H1 (cell line): ENCODE results near the gene REXO5. TPM values are rescaled to one million over a fixed set of nuclear protein-coding genes. Genes with fewer than 3 reads are reported as not detected.

ENCODE experiments used
- CTCF ChIA-PET: fragments of 300-600 bp; sonication (Branson Sonifier 250); formaldehyde crosslinking; loops from one replicate; lab custom pipeline; 2021; ENCODE audit not compliant: partially characterized antibody; lab: Charles Lee
- POLR2A ChIA-PET: fragments of 300-600 bp; sonication (Branson Sonifier 250); formaldehyde crosslinking; loops from one replicate; lab custom pipeline; 2021; ENCODE audit warnings: inconsistent platforms; ENCODE audit not compliant: partially characterized antibody; lab: Charles Lee
- DNase-seq, 2 experiments: peaks; one replicate each; pipeline versions ENCODE4 v3.0.0 to v3.0.0-alpha.2; 2010 to 2022; ENCODE audit warnings: low spot score in 2 of 2, low read depth in 1 of 2, mixed read lengths in 1 of 2
- FAIRE-seq: peaks from 2 replicates; lab custom pipeline; 2011; peaks lifted over from hg19 to GRCh38; lab: Jason Lieb, UNC
- H2AFZ ChIP-seq: 2 replicates; pipeline ENCODE4 v1.8.1; 2012; ENCODE audit warnings: low read length, inconsistent platforms
- H2AK5ac ChIP-seq: 2 replicates; pipeline ENCODE4 v1.6.1; 2013; ENCODE audit warnings: low read depth, low read length
- H2BK120ac ChIP-seq: replicated peaks from 2 replicates; pipeline ENCODE3; 2013; ENCODE audit warnings: low read depth, low read length, inconsistent platforms
- H2BK12ac ChIP-seq: 2 replicates; pipeline ENCODE4 v1.6.1; 2013; ENCODE audit warnings: low read depth, low read length
- H2BK15ac ChIP-seq: 2 replicates; pipeline ENCODE4 v1.6.1; 2013; ENCODE audit warnings: low read length
- H2BK20ac ChIP-seq: 2 replicates; pipeline ENCODE4 v1.6.1; 2013; ENCODE audit warnings: low read length
- H2BK5ac ChIP-seq: 2 replicates; pipeline ENCODE4 v1.6.1; 2013; ENCODE audit warnings: low read depth, low read length
- H3K14ac ChIP-seq: 2 replicates; pipeline ENCODE4 v1.6.1; 2013; ENCODE audit warnings: inconsistent platforms; ENCODE audit not compliant: insufficient read length
- H3K18ac ChIP-seq: 2 replicates; pipeline ENCODE4 v1.6.1; 2013; ENCODE audit warnings: low read length; ENCODE audit errors: extremely low read depth
- H3K23ac ChIP-seq: 2 replicates; pipeline ENCODE4 v1.6.1; 2013; ENCODE audit warnings: inconsistent platforms; ENCODE audit not compliant: insufficient read length
- H3K23me2 ChIP-seq: 2 replicates; pipeline ENCODE4 v1.6.1; 2013; ENCODE audit warnings: low read depth, low read length
- H3K27ac ChIP-seq: 2 replicates; pipeline ENCODE4 v1.6.1; 2011; ENCODE audit warnings: low read depth, low read length, inconsistent platforms
- H3K27me3 ChIP-seq, 4 experiments: replicated peaks in 1 of 4; 1 replicate in 1 of 4; 2 replicates in 3 of 4; pipeline versions ENCODE4 v1.6.1 to v1.8.1; 2011 to 2013; ENCODE audit warnings: low read length in 3 of 4, mild to moderate bottlenecking in 3 of 4, inconsistent platforms in 2 of 4, mixed read lengths in 2 of 4, moderate library complexity in 1 of 4; ENCODE audit not compliant: control insufficient read depth in 3 of 4, insufficient read depth in 3 of 4; ENCODE audit errors: extremely low read depth in 1 of 4
- H3K36me3 ChIP-seq, 4 experiments: 2 replicates each; pipeline versions ENCODE4 v1.6.1 to v1.8.1; 2011 to 2013; ENCODE audit warnings: mild to moderate bottlenecking in 4 of 4, low read length in 3 of 4, moderate library complexity in 2 of 4, control low read depth in 1 of 4, inconsistent platforms in 1 of 4; ENCODE audit not compliant: insufficient read depth in 4 of 4, control insufficient read depth in 2 of 4
- H3K4ac ChIP-seq: replicated peaks from 2 replicates; pipeline ENCODE3; 2013; ENCODE audit warnings: low read length, low read depth, mixed read lengths, inconsistent platforms; ENCODE audit not compliant: insufficient read length
- H3K4me1 ChIP-seq, 4 experiments: replicated peaks in 1 of 4; 1 replicate in 1 of 4; 2 replicates in 3 of 4; pipeline versions ENCODE4 v1.6.1 to v1.8.1; 2011 to 2013; ENCODE audit warnings: low read length in 3 of 4, inconsistent platforms in 2 of 4, mixed read lengths in 1 of 4; ENCODE audit not compliant: insufficient read depth in 4 of 4, control insufficient read depth in 3 of 4
- H3K4me2 ChIP-seq, 2 experiments: 2 replicates each; pipeline versions ENCODE4 v1.6.1 to v1.8.1; 2011 to 2013; ENCODE audit warnings: low read depth in 2 of 2, low read length in 2 of 2, control low read depth in 1 of 2, inconsistent platforms in 1 of 2, mild to moderate bottlenecking in 1 of 2; ENCODE audit not compliant: insufficient read depth in 1 of 2
- H3K4me3 ChIP-seq, 4 experiments: fragments of 200-600, 300-600 bp in 1 of 4; sonication (generic), shearing (Covaris generic), sonication (Bioruptor Twin) in 1 of 4; 2 replicates each; pipeline versions ENCODE4 v1.5.1 to v1.8.1; 2011 to 2016; ENCODE audit warnings: low read length in 4 of 4, low read depth in 3 of 4, control low read depth in 2 of 4, inconsistent platforms in 2 of 4, mild to moderate bottlenecking in 2 of 4, mixed read lengths in 1 of 4, moderate library complexity in 1 of 4; ENCODE audit not compliant: insufficient read depth in 2 of 4; ENCODE audit errors: extremely low read depth in 1 of 4
- H3K56ac ChIP-seq: replicated peaks from 2 replicates; pipeline ENCODE3; 2013; ENCODE audit warnings: low read depth, mild to moderate bottlenecking, mixed read lengths, low read length, inconsistent platforms; ENCODE audit not compliant: insufficient read length
- H3K79me1 ChIP-seq: 2 replicates; pipeline ENCODE4 v1.6.1; 2013; ENCODE audit warnings: low read depth, low read length, control low read depth
- H3K79me2 ChIP-seq, 2 experiments: 2 replicates each; pipeline versions ENCODE4 v1.6.1 to v1.8.1; 2012 to 2013; ENCODE audit warnings: low read length in 2 of 2, mild to moderate bottlenecking in 2 of 2, inconsistent platforms in 1 of 2; ENCODE audit not compliant: insufficient read depth in 2 of 2, control insufficient read depth in 1 of 2
- H3K9ac ChIP-seq, 4 experiments: replicated peaks in 1 of 4; 1 replicate in 1 of 4; 2 replicates in 3 of 4; pipeline versions ENCODE4 v1.6.1 to v1.8.1; 2011 to 2013; ENCODE audit warnings: low read depth in 3 of 4, low read length in 3 of 4, control low read depth in 2 of 4, mild to moderate bottlenecking in 2 of 4, moderate library complexity in 2 of 4, inconsistent platforms in 1 of 4; ENCODE audit errors: extremely low read depth in 1 of 4
- H3K9me3 ChIP-seq, 2 experiments: 2 replicates each; pipeline versions ENCODE4 v1.6.1 to v1.8.1; 2012 to 2013; ENCODE audit warnings: mild to moderate bottlenecking in 2 of 2, moderate library complexity in 2 of 2, control low read depth in 1 of 2, inconsistent platforms in 1 of 2, low read depth in 1 of 2, low read length in 1 of 2, mixed read lengths in 1 of 2; ENCODE audit not compliant: insufficient read depth in 2 of 2
- H4K20me1 ChIP-seq, 2 experiments: replicated peaks in 1 of 2; 2 replicates each; pipeline versions ENCODE3 to v1.8.1; 2011 to 2013; ENCODE audit warnings: inconsistent platforms in 2 of 2, low read length in 2 of 2, mild to moderate bottlenecking in 1 of 2; ENCODE audit not compliant: insufficient read depth in 2 of 2, control insufficient read depth in 1 of 2
- H4K5ac ChIP-seq: 2 replicates; pipeline ENCODE4 v1.6.1; 2013; ENCODE audit warnings: low read length, low read depth, mixed read lengths, inconsistent platforms; ENCODE audit not compliant: insufficient read length
- H4K8ac ChIP-seq: 2 replicates; pipeline ENCODE4 v1.8.0; 2013; ENCODE audit warnings: mild to moderate bottlenecking, moderate library complexity, low read length, inconsistent platforms; ENCODE audit not compliant: insufficient read depth; ENCODE audit errors: extremely low read depth
- H4K91ac ChIP-seq: replicated peaks from 2 replicates; pipeline ENCODE3; 2013; ENCODE audit warnings: low read length, mixed read lengths, inconsistent platforms; ENCODE audit not compliant: insufficient read length
- BCL11A ChIP-seq, 2 experiments: IDR thresholded peaks; one replicate each; pipeline ENCODE4 v1.6.1; 2011; ENCODE audit warnings: low read depth in 2 of 2, low read length in 2 of 2, mild to moderate bottlenecking in 2 of 2
- CBX5 ChIP-seq: fragments of 300-800, 300-1000 bp; sonication (generic); IDR thresholded peaks from 2 replicates; pipeline ENCODE4 v1.7.1; 2016; ENCODE audit warnings: antibody characterized with exemption, low read length, low read depth
- EZH2 ChIP-seq: fragments of 200-600 bp; sonication (generic); IDR thresholded peaks from 2 replicates; pipeline ENCODE4 v1.7.1; 2012; ENCODE audit warnings: low read depth, mild to moderate bottlenecking, moderate library complexity, low read length, inconsistent platforms; ENCODE audit not compliant: severe bottlenecking
- FOSL1 ChIP-seq: IDR thresholded peaks from 2 replicates; pipeline ENCODE4 v1.6.1; 2011; ENCODE audit warnings: mild to moderate bottlenecking, low read depth, low read length, moderate library complexity; ENCODE audit not compliant: insufficient read depth
- MAX ChIP-seq: IDR thresholded peaks from 2 replicates; pipeline ENCODE4 v1.6.1; 2012; ENCODE audit warnings: inconsistent platforms
- NRF1 ChIP-seq: IDR thresholded peaks from 2 replicates; pipeline ENCODE4 v1.6.1; 2011; ENCODE audit warnings: mild to moderate bottlenecking, low read depth, low read length, improper control_type of control experiment
- SP1 ChIP-seq: IDR thresholded peaks from 2 replicates; pipeline ENCODE4 v1.6.1; 2011; ENCODE audit warnings: low read depth, low read length
- SP2 ChIP-seq: IDR thresholded peaks from 2 replicates; pipeline ENCODE4 v1.6.1; 2012; ENCODE audit warnings: mild to moderate bottlenecking, low read length, inconsistent platforms
- SRF ChIP-seq: IDR thresholded peaks from 2 replicates; pipeline ENCODE4 v1.6.1; 2011; ENCODE audit warnings: mild to moderate bottlenecking, low read depth, low read length, moderate library complexity
- TBP ChIP-seq: IDR thresholded peaks from 2 replicates; pipeline ENCODE4 v1.6.1; 2011; ENCODE audit warnings: low read depth, low read length, improper control_type of control experiment
- TEAD4 ChIP-seq: IDR thresholded peaks from 2 replicates; pipeline ENCODE4 v1.6.1; 2012; ENCODE audit warnings: low read depth, low read length, inconsistent platforms, mixed read lengths
- WGBS, 2 experiments: shearing (Covaris generic) in 1 of 2; methylation state at CpG; one replicate each; pipeline versions ENCODE4 v1.1.6 to v1.1.7; 2013 to 2015; ENCODE audit warnings: low lambda C conversion rate in 2 of 2, mixed read lengths in 2 of 2, inconsistent platforms in 1 of 2, low coverage in 1 of 2, missing lambda C conversion rate in 1 of 2; ENCODE audit not compliant: insufficient replicate concordance in 2 of 2, insufficient coverage in 1 of 2, insufficient read length in 1 of 2; ENCODE audit errors: extremely low coverage in 1 of 2, missing lambda C conversion rate in 1 of 2; 5-methylcytosine and 5-hydroxymethylcytosine counted together
- polyA plus RNA-seq, 7 experiments: library from polyadenylated mRNA; depleted of rRNA in 3 of 7; stranded (reverse) in 5 of 7; unstranded in 2 of 7; fragments of >200 nt in 5 of 7; fragments of 200-250 nt in 2 of 7; gene quantifications; 1 replicate in 5 of 7; 2 replicates in 1 of 7; 4 replicates in 1 of 7; pipeline versions ENCODE4 v1.2.1 to v1.2.3, GENCODE V29; 2011 to 2013; ENCODE audit warnings: missing spikeins in 2 of 7, mixed read lengths in 2 of 7
- total RNA-seq: library from RNA; stranded (reverse); fragmentation: NEBNext Ultra II Directional; extraction: Animal tissue kit (Norgen Biotek cat#: 25700); gene quantifications from 2 replicates; pipeline ENCODE4 v1.2.1, GENCODE V29; 2021
- TF ChIP-seq, protein P1 (sequence below): IDR thresholded peaks from 2 replicates; pipeline ENCODE4 v1.6.1; 2011; ENCODE audit warnings: low read depth, mild to moderate bottlenecking, low read length; ENCODE audit not compliant: insufficient read depth

Gene REXO5
- total and polyA plus RNA-seq, 2 of the 8 experiments (the other 6 are each of a cell fraction or from before 2014, with no cell fraction given) = 2.4 to 8.9 TPM

DNA sequence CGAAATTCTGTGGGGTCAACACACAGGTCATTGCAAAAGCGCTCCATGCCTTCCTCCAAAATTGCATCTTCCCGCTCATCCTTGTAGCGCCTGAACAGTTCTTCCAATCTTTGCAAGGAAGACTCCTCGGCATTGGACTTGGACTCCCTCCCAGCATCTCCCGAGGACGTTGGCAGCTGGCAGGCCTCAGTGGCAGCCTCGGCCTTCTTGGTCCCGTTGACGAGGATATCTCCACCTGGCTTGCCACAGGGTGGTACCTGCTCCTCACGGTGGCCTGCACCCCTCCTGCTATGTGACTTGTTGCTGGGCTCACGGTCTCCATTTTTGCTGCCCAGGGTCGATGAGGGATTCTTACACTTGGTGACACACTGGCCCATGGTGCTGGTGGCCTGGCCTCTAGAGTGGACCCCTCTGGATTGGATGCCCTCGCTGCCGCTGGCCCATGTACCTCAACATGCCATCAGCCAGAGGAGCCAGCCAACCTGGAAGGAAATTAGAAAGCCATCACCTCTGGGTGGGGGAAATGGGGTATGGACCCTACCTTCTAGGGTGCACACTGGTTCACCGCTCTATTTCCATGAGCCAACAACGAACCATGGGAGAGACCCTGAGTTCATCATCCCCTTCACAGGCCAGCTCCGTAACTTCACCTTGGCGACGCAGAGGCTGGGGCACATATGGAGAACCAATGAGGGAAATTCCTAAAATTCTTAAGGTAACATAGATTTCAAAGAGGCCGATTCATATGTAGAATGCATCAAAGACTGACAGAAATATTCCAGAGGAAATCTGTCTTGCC, 56.0 kb downstream of the REXO5 start:
- peaks cover 0 to 8% (median 5%) of the 10 kb centered on the region in 4 experiments; a peak in 5 of 7 replicates for H3K4me1 ChIP-seq
- H3K14ac ChIP-seq = no peak overlapping the region
- no peaks in the 10 kb centered on the region for H3K23me2 ChIP-seq
- no peak overlapping the region for H3K56ac ChIP-seq
- no peak overlapping the region for H2BK20ac ChIP-seq
- H3K27me3 ChIP-seq = no peaks in the 10 kb centered on the region
- H3K27ac ChIP-seq = no peak overlapping the region
- peaks cover 3 to 45% of the 10 kb centered on the region in 2 experiments; a peak in 2 of 4 replicates for H3K79me2 ChIP-seq
- no peak overlapping the region for H3K4me3 ChIP-seq
- H4K91ac ChIP-seq = no peak overlapping the region
- H3K18ac ChIP-seq = no peak overlapping the region; the same call in 1 of the 2 replicates
- no peaks in the 10 kb centered on the region for H4K20me1 ChIP-seq
- H2BK12ac ChIP-seq = peak overlapping the region; percentile 55; the same call in 1 of the 2 replicates
- no peak overlapping the region for H2BK120ac ChIP-seq
- no peak overlapping the region for H4K5ac ChIP-seq
- no peak overlapping the region for H2AK5ac ChIP-seq
- ChIA-PET POLR2A (no interaction called here), CTCF (interaction anchor here (0.5 to 1.2 kb wide), 3 partner anchors 12 to 110 kb away, joined by 3 to 4 read pairs (median 3); no protein-coding TSS in a partner anchor)
- no peak overlapping the region for H3K9ac ChIP-seq
- H2AFZ ChIP-seq = no peak overlapping the region
- H2BK15ac ChIP-seq = no peak overlapping the region
- no peak overlapping the region for H3K23ac ChIP-seq
- no peak overlapping the region for H3K4ac ChIP-seq
- H4K8ac ChIP-seq = no peak overlapping the region
- no peaks in the 10 kb centered on the region for H3K9me3 ChIP-seq
- WGBS, 2 experiments = 90% methylated on average over 21 of the region's 21 CpGs; no CpG with 5 or more reads in 1 of the 2 experiments
- no peak overlapping the region for H3K4me2 ChIP-seq
- H2BK5ac ChIP-seq = no peak overlapping the region; the same call in 1 of the 2 replicates
- DNase-seq (no peak), FAIRE-seq (no peak)
- H3K79me1 ChIP-seq = peaks cover 3% of the 10 kb centered on the region; the same call in 1 of the 2 replicates
- H3K36me3 ChIP-seq = peaks cover 0 to 9% (median 2%) of the 10 kb centered on the region in 4 experiments; a peak in 3 of 8 replicates
- TF ChIP-seq, protein P1, sequence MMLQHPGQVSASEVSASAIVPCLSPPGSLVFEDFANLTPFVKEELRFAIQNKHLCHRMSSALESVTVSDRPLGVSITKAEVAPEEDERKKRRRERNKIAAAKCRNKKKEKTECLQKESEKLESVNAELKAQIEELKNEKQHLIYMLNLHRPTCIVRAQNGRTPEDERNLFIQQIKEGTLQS = no peak
- TF ChIP-seq FOSL1 = no peak
- TF ChIP-seq EZH2 = no peak
- no peak for TF ChIP-seq MAX
- TF ChIP-seq SP2 = no peak
- no peak for TF ChIP-seq TEAD4
- no peak for TF ChIP-seq BCL11A (IDR thresholded peaks at IDR 0.05; ENCODE audit: low read depth in 2 of 2, low read length in 2 of 2)
- no peak for TF ChIP-seq NRF1
- TF ChIP-seq CBX5 = no peak
- TF ChIP-seq TBP = no peak
- no peak for TF ChIP-seq SRF
- TF ChIP-seq SP1 = no peak
